ENCODE results near the gene ARCN1. TPM values are rescaled to one million over a fixed set of nuclear protein-coding genes. Genes with fewer than 3 reads are reported as not detected.

Gene ARCN1
- 71.7 and 132 TPM in 2 replicates for total RNA-seq

DNA sequence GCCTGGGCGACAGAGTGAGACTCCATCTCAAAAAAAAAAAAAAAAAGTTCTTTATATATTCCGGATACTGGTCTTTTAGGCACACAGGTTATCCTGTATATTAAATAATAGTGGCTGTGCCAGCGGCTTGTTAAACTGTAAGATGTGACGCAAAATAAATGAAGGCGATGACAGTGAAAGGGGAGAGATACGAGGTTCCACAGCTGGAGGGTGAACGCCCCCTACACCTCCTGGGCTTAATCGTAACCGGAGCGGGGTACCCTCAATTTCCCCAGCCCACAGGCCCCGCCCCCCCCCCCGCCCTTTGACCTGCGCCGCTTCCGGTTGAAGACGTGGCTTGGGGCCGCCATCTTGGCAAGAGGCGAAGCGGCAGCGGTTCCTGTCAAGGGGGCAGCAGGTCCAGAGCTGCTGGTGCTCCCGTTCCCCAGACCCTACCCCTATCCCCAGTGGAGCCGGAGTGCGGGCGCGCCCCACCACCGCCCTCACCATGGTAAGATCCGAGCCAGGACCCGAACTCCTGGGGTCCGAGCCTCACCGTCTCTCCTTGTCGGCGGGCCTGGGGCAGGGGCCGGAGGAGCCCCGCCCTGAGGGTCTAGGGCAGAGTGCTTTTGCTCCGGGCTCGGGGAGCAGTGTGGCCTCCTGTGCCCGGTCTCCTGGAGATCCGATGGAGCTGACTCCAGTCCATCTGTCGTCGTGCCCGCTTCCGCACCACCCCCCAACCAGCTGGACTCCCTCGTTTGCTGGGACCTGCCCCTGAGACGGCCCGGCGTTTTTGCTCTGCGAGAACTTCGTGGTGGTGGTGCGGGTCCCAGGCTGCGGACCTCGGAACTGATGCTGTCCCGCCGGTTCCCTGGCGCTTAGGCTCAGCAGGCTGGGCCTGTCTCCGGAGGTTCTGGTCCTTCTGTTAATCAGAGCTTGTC lies at the start of gene ARCN1:
Gene ARCN1 (plus strand): TSS at position 349 of the 920 bp plus-strand sequence. CDS start 139 bp downstream, at position 488.

DNA sequence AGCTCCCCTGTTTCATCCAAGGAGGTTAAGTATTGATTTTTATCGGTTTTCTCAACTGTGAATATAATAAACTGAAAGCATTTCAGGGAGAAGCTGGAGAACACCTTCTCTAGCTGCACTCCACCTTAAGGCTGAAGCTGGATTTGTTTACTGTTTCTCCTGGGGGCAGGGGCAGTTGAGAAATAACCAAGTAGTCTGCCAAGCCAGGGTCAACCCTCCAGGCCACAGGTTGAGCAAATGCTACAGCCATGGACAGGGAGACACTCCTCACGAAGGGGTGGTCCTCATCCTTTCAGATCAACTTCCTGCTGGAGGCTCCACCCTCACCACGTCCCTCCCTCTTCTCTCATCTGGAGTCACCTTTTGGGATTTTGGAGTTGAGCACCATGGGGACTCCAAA lies 45.1 kb upstream of the ARCN1 start, which contains the start of gene TTC36:
Gene TTC36 (plus strand): TSS at position 366 of the 400 bp plus-strand sequence. CDS start 21 bp downstream, at position 387.

DNA sequence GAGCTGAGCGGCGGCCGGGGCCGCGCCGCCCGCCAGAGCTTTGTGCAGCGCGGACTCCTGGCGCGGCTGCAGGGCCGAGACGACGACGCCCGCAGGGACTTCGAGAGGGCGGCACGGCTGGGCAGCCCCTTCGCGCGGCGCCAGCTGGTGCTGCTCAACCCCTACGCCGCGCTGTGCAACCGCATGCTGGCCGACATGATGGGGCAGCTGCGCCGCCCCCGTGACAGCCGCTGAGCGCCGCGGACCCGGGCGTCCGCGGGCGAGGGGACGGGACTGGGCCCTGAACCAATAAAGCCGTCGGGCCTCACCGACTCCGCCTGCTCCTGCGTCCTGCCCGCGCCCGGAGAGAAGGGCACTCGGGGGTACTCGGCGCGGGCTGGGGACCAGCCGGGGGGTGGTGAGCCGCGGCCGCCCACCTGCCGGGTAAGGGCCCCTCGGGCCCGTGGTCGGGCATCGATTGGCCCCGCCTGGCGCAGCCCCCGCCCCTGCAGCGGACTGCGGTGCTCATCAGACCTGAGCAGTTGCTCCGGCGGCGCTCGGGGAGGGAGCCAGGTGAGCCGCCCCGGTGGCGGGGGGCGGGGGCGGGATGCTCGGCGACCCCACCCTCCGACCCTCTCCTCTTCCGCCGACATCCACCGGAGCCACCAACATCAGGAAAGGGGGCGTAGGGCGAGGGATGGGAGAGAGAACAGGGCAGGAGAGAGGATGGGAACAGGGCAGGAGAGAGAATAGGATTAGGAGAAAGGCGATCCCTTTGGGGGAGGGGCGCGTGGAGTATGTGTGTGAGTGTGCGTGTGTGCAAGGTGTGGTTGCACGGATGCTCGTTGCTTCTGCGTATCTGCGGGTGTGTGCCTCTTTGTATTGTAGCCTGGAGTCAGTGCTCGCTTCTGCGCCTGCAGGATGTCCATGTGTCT lies 41.3 kb upstream of the ARCN1 start, which contains the start of gene TMEM25:
Gene TMEM25 (plus strand): TSS at position 510 of the 914 bp plus-strand sequence. CDS start 610 bp downstream, outside the sequence.

DNA sequence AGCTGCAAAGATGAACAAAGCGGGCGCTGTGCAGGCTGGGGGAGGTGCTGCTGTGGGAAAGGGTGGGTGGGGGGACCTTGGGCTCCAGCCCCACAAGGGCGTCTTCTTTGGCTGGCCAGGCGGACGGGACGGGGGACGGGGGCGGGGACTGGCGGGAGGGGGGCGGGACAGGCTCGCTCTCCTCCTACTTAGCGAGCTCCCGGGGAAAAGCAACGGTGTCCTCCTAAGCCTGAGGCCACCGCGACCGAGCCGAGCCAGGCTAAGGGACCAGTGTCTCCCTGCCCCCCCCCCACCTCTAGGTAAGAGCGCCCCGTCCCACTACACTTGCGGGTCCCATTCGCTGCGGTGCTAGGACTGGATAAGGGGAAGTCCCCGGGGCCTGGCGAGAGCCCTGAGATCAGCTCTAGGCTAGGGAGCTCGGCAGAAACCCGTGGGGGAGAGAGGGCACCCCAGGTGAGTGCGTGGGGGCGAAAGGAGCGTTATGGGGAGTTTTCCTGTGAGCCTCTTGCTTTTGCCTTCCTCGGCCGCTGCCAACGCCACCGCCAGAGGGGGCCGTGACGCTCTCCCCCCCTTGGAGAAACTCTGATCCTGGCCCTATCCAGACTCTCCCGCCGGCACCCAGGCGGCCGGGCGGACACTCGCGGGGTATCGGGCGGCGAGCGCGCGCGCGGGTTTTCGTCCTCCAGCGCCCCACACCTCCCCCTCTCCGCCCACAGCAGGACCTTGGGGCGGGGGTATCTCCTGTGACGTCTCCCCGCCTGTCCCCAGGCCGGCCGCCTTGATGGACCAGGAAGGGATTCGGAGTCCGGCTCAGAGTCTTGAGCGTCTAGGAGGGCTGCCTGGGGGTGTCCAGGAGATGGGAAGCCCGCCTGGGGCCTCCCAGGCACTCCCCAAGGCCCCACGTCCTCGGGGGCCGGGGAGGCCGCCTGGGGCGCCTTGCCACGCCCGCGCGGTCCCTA lies 35.5 kb downstream of the ARCN1 start, which contains the start of gene PHLDB1:
Gene PHLDB1 (plus strand): TSS at position 215 of the 959 bp plus-strand sequence. CDS start 6,222 bp downstream, outside the sequence.

Other genes starting within 250 kb of the ARCN1 start
- gene CD3D, start 229.7 kb upstream of the ARCN1 start, total RNA-seq: not detected in 2 replicates
- gene CD3G, start 228.1 kb upstream of the ARCN1 start, total RNA-seq: not detected in 2 replicates
- gene UBE4A, start 212.8 kb upstream of the ARCN1 start, total RNA-seq: 18.9 and 31.7 TPM in 2 replicates
- 86.7 and 87.1 TPM in 2 replicates for gene ATP5MG, start 170.8 kb upstream of the ARCN1 start, total RNA-seq
- gene KMT2A, start 135.9 kb upstream of the ARCN1 start, total RNA-seq: 19.1 and 53.6 TPM in 2 replicates
- gene TTC36, start 44.9 kb upstream of the ARCN1 start, total RNA-seq: 0.49 and 1.3 TPM in 2 replicates
- 4.5 and 28.1 TPM in 2 replicates for gene TMEM25, start 41.2 kb upstream of the ARCN1 start, total RNA-seq
- 18.0 and 18.8 TPM in 2 replicates for gene IFT46, start 6.5 kb upstream of the ARCN1 start, total RNA-seq
- gene PHLDB1, start 35.2 kb downstream of the ARCN1 start, total RNA-seq: 49.9 and 62.4 TPM in 2 replicates
- not detected in 2 replicates for gene TREH, start 107.2 kb downstream of the ARCN1 start, total RNA-seq
- gene DDX6, start 218.8 kb downstream of the ARCN1 start, total RNA-seq: 76.4 and 159 TPM in 2 replicates